SK-N-SH treated with all-trans-retinoic acid at 6 μM for 48 hours (cell line): ENCODE measurements around the gene SMIM30.

ENCODE experiments used
- TCF4 ChIP-seq: fragments of 250-450 bp; sonication (Bioruptor Pico); IDR thresholded peaks from 2 replicates; pipeline ENCODE4 v1.8.0; 2021; ENCODE audit warnings: mild to moderate bottlenecking, moderate library complexity, borderline replicate concordance
- TOX ChIP-seq: fragments of 250-450 bp; sonication (Bioruptor Pico); IDR thresholded peaks from 2 replicates; pipeline ENCODE4 v1.8.0; 2021; ENCODE audit warnings: mild to moderate bottlenecking, moderate library complexity, borderline replicate concordance
- ZC3H10 ChIP-seq: fragments of 250-450 bp; sonication (Bioruptor Pico); IDR thresholded peaks from 2 replicates; pipeline ENCODE4 v1.5.1; 2021; ENCODE audit warnings: mild to moderate bottlenecking, moderate library complexity
- ZNF70 ChIP-seq: fragments of 450-650 bp; formaldehyde crosslinking; IDR thresholded peaks from 2 replicates; pipeline ENCODE4 v1.5.0; 2020; ENCODE audit warnings: mild to moderate bottlenecking, moderate library complexity
- TF ChIP-seq, protein P1 (sequence below): fragments of 250-450 bp; sonication (Bioruptor Pico); IDR thresholded peaks from 2 replicates; pipeline ENCODE4 v1.8.0; 2020; ENCODE audit warnings: mild to moderate bottlenecking, moderate library complexity, borderline replicate concordance

DNA sequence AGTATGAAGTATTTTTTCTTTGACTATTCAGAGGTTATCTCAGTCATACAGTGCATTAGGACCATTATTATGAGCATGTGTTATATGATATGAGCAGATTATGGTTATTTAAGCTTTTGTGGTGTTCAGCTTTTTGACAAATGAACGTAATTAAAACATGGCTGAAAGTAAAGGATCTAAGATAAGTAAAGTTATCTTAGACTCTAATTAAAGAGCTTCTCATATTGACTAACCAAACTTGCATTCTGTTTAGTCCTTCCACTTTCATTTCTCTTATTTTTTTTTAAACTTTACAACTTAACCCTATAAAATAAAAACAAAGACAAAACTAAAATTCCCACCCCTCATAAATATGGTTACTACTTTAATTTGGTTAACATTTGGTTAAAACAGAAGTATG is 24.8 kb downstream of the SMIM30 start:
- TF ChIP-seq ZNF70 (no peak), TOX (CRISPR knock-in tag) (no peak), ZC3H10 (CRISPR knock-in tag) (no peak), TCF4 (CRISPR knock-in tag) (no peak)
- TF ChIP-seq, protein P1, sequence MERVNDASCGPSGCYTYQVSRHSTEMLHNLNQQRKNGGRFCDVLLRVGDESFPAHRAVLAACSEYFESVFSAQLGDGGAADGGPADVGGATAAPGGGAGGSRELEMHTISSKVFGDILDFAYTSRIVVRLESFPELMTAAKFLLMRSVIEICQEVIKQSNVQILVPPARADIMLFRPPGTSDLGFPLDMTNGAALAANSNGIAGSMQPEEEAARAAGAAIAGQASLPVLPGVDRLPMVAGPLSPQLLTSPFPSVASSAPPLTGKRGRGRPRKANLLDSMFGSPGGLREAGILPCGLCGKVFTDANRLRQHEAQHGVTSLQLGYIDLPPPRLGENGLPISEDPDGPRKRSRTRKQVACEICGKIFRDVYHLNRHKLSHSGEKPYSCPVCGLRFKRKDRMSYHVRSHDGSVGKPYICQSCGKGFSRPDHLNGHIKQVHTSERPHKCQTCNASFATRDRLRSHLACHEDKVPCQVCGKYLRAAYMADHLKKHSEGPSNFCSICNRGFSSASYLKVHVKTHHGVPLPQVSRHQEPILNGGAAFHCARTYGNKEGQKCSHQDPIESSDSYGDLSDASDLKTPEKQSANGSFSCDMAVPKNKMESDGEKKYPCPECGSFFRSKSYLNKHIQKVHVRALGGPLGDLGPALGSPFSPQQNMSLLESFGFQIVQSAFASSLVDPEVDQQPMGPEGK (CRISPR knock-in tag): no peak
